Measurements from ENCODE around the gene NELFCD. TPM values are rescaled to one million over a fixed set of nuclear protein-coding genes. Genes with fewer than 3 reads are reported as not detected.

Gene NELFCD
- total RNA-seq, 4 donors from 2014 or later = 54.2 to 72.9 (median 56.8) TPM

GRCh38 chr20:59022754-59023153 is 41.7 kb downstream of the NELFCD start:
- 85 to 90% methylated on average over 15 of the region's 15 CpGs for WGBS, 2 donors
- DNase-seq (ENCODE audit: low spot score in 2 of 2) = no peak
- H3K27me3 ChIP-seq = no peaks in the 10 kb centered on the region

GRCh38 chr20:59023616-59024015 is 42.6 kb downstream of the NELFCD start:
- TF ChIP-seq POLR2A (IDR thresholded peaks at IDR 0.05) = no peak
- no peak for TF ChIP-seq CTCF (IDR thresholded peaks at IDR 0.05)
- TF ChIP-seq EP300 (IDR thresholded peaks at IDR 0.05) = no peak
- 91 to 93% methylated on average over 10 to 13 of the region's 13 CpGs for WGBS, 2 donors
- no peak overlapping the region for H3K27ac ChIP-seq
- no peaks in the 10 kb centered on the region for H3K27me3 ChIP-seq
- H3K36me3 ChIP-seq = peaks cover 6 to 62% (median 14%) of the 10 kb centered on the region in 3 donors
- no peak for DNase-seq (ENCODE audit: low spot score in 2 of 2)
- H3K9me3 ChIP-seq = no peaks in the 10 kb centered on the region
- H3K4me1 ChIP-seq = peaks cover 0 to 32% (median 14%) of the 10 kb centered on the region in 4 donors
- H3K4me3 ChIP-seq = no peak overlapping the region

More at GRCh38 chr20:59022754-59023153, 41.7 kb downstream of the NELFCD start:
- H3K27ac ChIP-seq = no peak overlapping the region
- no peak overlapping the region for H3K4me3 ChIP-seq
- H3K4me1 ChIP-seq = peaks cover 0 to 24% (median 9%) of the 10 kb centered on the region in 4 donors
- TF ChIP-seq CTCF (IDR thresholded peaks at IDR 0.05) = no peak
- no peak for TF ChIP-seq POLR2A (IDR thresholded peaks at IDR 0.05)
- no peak for TF ChIP-seq EP300 (IDR thresholded peaks at IDR 0.05)
- peaks cover 6 to 62% (median 14%) of the 10 kb centered on the region in 3 donors for H3K36me3 ChIP-seq
- H3K9me3 ChIP-seq = no peaks in the 10 kb centered on the region

- H3K36me3 ChIP-seq = peaks cover 6 to 62% (median 14%) of the 10 kb centered on the region in 3 donors
- no peak overlapping the region for H3K4me3 ChIP-seq
- H3K27ac ChIP-seq = no peak overlapping the region
- TF ChIP-seq CTCF (IDR thresholded peaks at IDR 0.05) = no peak
- no peak for TF ChIP-seq EP300 (IDR thresholded peaks at IDR 0.05)
- TF ChIP-seq POLR2A (IDR thresholded peaks at IDR 0.05) = no peak
- H3K27me3 ChIP-seq = no peaks in the 10 kb centered on the region
- DNase-seq (ENCODE audit: low spot score in 2 of 2) = no peak
- WGBS, 2 donors = 94 to 97% methylated on average over 22 to 24 of the region's 24 CpGs
- H3K4me1 ChIP-seq = peaks cover 0 to 37% (median 19%) of the 10 kb centered on the region in 4 donors
- no peaks in the 10 kb centered on the region for H3K9me3 ChIP-seq
Measured at GRCh38 chr20:59024111-59024530, 43.1 kb downstream of the NELFCD start.

GRCh38 chr20:59025086-59025485 is 44.0 kb downstream of the NELFCD start:
- TF ChIP-seq CTCF (IDR thresholded peaks at IDR 0.05) (no peak), EP300 (IDR thresholded peaks at IDR 0.05) (no peak), POLR2A (IDR thresholded peaks at IDR 0.05) (no peak)
- no peaks in the 10 kb centered on the region for H3K9me3 ChIP-seq
- H3K4me1 ChIP-seq = peaks cover 0 to 47% (median 29%) of the 10 kb centered on the region in 4 donors
- WGBS, 2 donors = 73 to 76% methylated on average over 2 of the region's 2 CpGs
- no peak overlapping the region for H3K4me3 ChIP-seq
- DNase-seq (ENCODE audit: low spot score in 2 of 2) = no peak
- no peaks in the 10 kb centered on the region for H3K27me3 ChIP-seq
- H3K27ac ChIP-seq = no peak overlapping the region
- peaks cover 6 to 69% (median 19%) of the 10 kb centered on the region in 3 donors for H3K36me3 ChIP-seq

GRCh38 chr20:59025511-59025910 is 44.5 kb downstream of the NELFCD start:
- no peak for TF ChIP-seq EP300 (IDR thresholded peaks at IDR 0.05)
- H3K27me3 ChIP-seq = no peaks in the 10 kb centered on the region
- H3K9me3 ChIP-seq = no peaks in the 10 kb centered on the region
- H3K4me3 ChIP-seq = no peak overlapping the region
- H3K36me3 ChIP-seq = peaks cover 6 to 72% (median 19%) of the 10 kb centered on the region in 3 donors
- DNase-seq (ENCODE audit: low spot score in 2 of 2) = no peak
- H3K4me1 ChIP-seq = peaks cover 0 to 51% (median 32%) of the 10 kb centered on the region in 4 donors
- H3K27ac ChIP-seq = no peak overlapping the region
- 89 to 94% methylated on average over 4 of the region's 4 CpGs for WGBS, 2 donors

Data from tibial nerve (tissue), 4 donors.